ENCODE measurements around the gene ENO2. TPM values are rescaled to one million over a fixed set of nuclear protein-coding genes. Genes with fewer than 3 reads are reported as not detected.
A peak's percentile ranks its signal among the peaks of the same experiment; 100 is the strongest.

ENO2 gene
- polyA plus RNA-seq, 3 donors: 12.0 to 12.5 (median 12.2) TPM

GRCh38 chr12:6909421-6910145 is 4.8 kb upstream of the ENO2 start:
- DNase-seq (ENCODE audit: low read depth in 3 of 3, low spot score in 2 of 3): no peak

DNA sequence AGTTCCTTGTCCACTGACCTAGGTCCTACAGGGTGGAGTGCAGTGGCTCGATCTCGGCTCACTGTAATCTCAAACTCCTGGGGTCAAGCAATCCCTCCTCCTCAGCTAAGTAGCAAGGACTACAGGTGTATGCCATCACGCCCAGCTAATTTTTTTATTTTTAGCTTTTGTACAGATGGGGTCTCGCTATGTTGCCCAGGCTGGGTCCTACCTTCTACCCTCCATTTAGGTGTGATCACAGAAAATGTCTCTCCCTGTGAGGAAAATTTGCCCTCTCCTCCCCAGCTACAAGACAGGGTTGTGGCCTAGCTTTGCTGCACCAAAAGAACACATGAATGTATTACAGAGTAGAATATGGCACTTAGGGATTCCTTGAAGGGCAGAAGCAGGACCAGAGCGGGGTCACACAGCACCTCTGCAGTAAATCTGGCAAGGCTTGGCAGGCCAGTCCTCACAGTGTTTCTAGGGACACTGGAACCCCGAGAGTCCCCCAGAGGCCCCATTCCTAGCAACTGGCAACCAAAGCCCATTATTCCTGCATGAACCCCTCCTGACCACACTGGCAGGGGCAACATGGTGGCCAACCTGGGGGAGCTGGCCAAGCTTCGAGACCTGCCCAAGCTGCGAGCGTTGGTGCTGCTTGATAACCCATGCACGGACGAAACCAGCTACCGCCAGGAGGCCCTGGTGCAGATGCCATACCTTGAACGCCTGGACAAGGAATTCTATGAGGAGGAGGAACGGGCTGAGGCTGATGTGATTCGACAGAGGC is 2.0 kb upstream of the ENO2 start:
- no peak for DNase-seq (ENCODE audit: low read depth in 3 of 3, low spot score in 2 of 3)

GRCh38 chr12:6914947-6915788 is 788 bp downstream of the ENO2 start:
- no peak for DNase-seq (ENCODE audit: low read depth in 3 of 3, low spot score in 2 of 3)

DNA sequence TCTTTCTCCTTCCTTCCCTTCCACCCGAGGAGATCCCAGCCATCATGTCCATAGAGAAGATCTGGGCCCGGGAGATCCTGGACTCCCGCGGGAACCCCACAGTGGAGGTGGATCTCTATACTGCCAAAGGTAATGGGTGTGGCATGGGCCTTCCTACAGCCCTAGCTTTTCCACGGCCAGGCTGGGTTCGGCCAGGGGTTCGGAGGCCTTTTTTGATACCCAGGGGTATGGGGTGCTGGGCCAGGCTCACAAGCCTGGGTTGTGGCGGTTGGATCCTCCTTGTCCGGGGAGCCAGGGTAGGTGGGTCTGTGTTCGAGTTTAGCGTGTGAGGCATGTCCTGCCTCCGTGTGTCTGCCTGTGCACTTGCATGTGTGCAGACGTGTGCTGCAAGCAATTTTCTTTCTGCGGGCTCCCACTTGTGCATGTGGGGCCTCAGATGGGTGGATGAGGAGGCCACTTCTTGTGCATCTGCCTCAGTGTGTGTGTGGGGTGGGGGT is 1.5 kb downstream of the ENO2 start:
- DNase-seq (ENCODE audit: low read depth in 3 of 3, low spot score in 2 of 3): no peak

DNA sequence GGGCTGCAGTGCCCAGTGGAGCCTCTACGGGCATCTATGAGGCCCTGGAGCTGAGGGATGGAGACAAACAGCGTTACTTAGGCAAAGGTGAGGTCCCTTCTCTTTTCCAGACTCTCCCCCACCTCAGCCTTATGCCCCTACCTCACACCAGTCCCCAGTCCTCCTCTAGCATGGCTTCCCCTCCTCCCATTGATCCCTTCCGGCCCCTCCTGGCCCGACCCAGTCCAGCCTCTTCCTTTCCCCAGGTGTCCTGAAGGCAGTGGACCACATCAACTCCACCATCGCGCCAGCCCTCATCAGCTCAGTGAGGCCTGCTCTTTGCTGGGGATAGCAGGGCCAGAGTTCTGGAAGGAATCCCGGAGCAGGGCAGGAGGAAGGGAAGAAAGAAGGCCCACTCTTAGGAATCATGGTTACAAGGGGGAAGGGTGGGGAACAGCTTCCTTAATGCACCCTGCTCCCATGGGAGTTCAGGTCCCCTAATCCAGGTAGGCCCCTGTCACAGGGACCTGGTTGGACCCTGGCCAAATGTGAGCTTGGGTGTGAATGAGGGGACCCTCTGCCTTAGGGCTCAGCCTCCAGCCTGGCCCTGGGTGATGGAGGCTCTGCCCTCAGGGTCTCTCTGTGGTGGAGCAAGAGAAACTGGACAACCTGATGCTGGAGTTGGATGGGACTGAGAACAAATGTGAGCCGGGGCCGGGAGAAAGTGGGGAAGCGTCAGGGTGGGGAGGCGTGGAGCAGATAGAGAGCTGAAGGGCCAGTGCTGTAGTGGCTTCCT is 2.2 kb downstream of the ENO2 start:
- no peak for DNase-seq (ENCODE audit: low read depth in 3 of 3, low spot score in 2 of 3)

- no peak for DNase-seq (ENCODE audit: low read depth in 3 of 3, low spot score in 2 of 3)
Measured at GRCh38 chr12:6917491-6918231, 3.3 kb downstream of the ENO2 start.

GRCh38 chr12:6919588-6919987 is 5.2 kb downstream of the ENO2 start:
- no peak for DNase-seq (ENCODE audit: low read depth in 3 of 3, low spot score in 2 of 3)

DNA sequence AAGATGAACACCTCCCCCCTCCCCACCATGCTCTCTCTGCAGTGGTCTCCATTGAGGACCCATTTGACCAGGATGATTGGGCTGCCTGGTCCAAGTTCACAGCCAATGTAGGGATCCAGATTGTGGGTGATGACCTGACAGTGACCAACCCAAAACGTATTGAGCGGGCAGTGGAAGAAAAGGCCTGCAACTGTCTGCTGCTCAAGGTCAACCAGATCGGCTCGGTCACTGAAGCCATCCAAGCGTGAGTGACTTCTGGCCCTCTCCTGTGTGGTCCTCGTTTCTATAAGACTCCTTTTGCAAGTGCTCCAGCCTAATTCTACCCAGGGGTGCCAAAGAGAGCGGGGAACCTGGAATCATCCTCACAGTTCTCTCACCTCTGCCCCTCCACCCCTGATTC is 7.2 kb downstream of the ENO2 start:
- no peak for DNase-seq (ENCODE audit: low read depth in 3 of 3, low spot score in 2 of 3)

DNA sequence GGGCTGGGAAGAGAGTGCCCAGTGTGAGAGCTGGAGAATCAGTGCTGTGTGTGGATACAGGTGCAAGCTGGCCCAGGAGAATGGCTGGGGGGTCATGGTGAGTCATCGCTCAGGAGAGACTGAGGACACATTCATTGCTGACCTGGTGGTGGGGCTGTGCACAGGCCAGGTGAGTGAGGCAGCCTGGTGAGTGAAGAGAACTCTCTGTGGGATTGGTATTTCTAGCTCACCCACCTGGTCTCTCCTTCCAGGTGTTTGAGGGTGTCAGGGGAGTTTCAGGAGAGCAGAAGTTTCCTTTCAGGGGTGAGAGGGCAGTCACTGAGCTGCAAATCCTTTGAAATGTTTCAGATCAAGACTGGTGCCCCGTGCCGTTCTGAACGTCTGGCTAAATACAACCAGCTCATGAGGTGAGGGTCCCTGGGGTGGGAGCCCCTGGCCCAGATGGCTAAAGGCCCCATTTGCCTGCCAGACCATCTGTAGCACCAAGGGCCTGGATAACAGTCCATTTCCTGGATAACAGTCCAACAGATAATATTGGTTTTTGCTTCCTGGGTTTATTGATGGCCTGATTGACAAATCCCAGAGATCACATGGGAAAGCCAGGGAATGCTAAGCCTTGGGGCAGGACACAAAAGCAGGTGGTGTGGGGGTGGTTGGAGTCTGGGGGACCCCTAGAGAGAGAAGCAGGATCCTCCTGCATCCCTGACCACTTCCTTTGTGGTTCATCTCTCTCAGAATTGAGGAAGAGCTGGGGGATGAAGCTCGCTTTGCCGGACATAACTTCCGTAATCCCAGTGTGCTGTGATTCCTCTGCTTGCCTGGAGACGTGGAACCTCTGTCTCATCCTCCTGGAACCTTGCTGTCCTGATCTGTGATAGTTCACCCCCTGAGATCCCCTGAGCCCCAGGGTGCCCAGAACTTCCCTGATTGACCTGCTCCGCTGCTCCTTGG is 7.9 kb downstream of the ENO2 start:
- no peak for DNase-seq (ENCODE audit: low read depth in 3 of 3, low spot score in 2 of 3)

DNA sequence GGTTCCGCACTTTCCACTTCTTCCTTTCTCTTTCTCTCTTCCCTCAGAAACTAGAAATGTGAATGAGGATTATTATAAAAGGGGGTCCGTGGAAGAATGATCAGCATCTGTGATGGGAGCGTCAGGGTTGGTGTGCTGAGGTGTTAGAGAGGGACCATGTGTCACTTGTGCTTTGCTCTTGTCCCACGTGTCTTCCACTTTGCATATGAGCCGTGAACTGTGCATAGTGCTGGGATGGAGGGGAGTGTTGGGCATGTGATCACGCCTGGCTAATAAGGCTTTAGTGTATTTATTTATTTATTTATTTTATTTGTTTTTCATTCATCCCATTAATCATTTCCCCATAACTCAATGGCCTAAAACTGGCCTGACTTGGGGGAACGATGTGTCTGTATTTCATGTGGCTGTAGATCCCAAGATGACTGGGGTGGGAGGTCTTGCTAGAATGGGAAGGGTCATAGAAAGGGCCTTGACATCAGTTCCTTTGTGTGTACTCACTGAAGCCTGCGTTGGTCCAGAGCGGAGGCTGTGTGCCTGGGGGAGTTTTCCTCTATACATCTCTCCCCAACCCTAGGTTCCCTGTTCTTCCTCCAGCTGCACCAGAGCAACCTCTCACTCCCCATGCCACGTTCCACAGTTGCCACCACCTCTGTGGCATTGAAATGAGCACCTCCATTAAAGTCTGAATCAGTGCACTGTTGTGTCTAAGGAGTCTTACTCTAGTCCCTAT is 8.8 kb downstream of the ENO2 start:
- no peak for DNase-seq (ENCODE audit: low read depth in 3 of 3, low spot score in 2 of 3)

DNA sequence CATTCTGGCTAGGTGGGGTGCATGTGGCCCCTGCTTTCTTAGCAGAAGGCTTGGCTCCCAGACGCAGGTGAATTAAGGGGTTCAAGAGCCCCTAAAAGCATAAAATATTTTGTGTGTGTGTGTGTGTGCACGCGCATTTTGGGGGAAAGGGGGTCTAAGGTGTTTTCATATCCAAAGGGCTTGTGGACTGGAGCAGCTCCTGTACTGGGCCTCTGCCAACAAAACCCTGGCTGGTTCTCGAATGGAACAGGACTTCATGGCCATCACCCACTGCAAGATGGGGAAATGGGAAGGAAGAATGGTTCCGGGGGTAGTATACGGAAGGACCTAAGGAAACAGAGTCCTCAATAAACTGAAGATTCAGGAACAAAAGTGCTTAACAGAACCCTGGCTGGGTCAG is 9.5 kb downstream of the ENO2 start:
- DNase-seq (ENCODE audit: low read depth in 3 of 3, low spot score in 2 of 3): no peak

DNA sequence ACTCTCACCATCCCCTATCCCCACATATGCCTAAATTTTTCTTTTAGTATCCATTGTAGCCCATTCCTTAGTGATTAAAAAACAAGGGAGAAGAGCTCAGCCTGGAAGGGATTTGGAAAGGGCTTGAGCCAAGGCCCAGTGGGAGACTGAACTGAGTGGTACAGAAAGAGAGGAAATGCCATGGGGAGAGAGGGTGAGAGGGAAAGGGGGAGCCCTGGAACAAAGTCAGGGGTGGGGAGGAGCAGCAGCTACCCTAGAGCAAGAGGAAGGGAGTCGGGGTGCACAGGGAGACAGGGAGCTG is 10.8 kb downstream of the ENO2 start:
- DNase-seq (ENCODE audit: low read depth in 3 of 3, low spot score in 2 of 3): no peak

DNA sequence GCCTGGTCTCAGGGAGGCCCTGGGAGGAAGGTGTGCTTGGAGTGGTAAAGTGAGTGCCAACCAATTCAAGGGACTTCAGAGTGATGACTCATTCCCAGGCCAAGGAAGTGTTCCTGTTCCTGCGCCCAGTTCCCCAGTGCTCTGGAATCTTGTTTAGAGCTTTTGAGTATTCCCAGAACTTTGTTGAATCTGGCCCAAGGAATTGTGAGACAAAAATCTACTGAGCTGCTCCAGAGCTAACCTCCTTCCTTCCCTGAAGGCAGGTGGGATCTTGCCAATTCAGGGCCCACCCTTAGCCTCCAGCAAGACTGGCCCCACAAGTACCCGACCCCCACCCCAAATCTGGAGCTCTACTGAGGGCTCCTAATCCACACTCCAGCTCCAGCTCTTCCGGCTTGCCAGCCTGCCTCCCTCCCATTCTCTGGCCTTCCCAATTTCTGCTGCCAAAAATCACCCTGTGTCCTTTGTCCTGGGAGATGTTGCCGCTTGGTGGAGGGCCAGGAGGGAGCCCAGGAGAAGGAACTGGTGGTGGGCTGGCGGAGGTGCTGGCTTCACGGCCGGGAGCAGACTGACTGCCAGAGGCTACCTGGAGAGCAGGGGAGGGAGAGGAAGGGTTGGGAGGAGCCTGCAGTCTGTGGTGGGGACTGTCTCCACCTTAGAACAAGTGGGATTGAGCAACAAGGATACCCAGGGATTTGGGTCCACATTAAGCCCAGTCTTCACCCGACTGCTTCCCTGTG is 11.3 kb downstream of the ENO2 start:
- DNase-seq (ENCODE audit: low read depth in 3 of 3, low spot score in 2 of 3): no peak

- peak in 2 of 3 donors; percentile 80 to 82 for DNase-seq (ENCODE audit: low read depth in 3 of 3, low spot score in 2 of 3)
Measured at GRCh38 chr12:6927379-6928021, 13.1 kb downstream of the ENO2 start, which contains the start of gene ATN1. Gene ATN1, plus strand, starts transcription at chr12:6927959. Its CDS starts 6,043 bp downstream, at chr12:6934002.

DNA sequence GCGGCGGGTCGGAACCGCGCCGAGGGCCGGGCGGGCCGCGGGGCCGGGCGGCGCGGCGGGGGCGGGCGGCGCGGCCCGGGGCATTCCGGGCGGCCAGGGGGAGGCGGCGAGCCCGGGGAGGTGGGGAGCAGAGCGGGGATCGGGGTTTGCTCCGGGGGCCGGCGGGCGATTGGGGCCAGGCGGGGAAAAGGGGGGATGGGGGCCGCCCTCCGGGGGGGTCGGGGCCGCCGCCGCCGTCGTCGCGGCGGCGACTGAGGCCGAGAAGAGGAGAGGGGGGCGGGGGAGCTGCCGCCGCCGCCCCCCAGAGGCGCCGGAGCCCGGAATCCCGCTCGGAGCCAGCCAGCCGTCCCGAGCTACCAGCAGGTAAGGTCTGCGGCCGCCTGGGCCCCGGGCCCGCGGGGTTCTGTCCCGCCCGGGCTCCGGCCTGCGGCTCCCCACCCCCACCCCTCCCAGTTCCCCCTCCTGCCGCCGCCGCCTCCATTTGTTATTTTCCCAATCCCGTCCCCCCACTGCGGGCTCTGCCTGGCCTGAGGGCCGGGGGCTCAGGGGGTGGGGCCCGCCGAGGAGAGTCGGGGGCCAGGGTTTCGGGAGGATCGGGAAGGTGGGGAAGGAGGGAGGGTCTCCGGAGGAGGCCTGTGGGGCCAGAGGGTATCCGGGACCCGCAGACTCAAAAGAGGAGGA is 13.8 kb downstream of the ENO2 start:
- DNase-seq (ENCODE audit: low read depth in 3 of 3, low spot score in 2 of 3): no peak

DNA sequence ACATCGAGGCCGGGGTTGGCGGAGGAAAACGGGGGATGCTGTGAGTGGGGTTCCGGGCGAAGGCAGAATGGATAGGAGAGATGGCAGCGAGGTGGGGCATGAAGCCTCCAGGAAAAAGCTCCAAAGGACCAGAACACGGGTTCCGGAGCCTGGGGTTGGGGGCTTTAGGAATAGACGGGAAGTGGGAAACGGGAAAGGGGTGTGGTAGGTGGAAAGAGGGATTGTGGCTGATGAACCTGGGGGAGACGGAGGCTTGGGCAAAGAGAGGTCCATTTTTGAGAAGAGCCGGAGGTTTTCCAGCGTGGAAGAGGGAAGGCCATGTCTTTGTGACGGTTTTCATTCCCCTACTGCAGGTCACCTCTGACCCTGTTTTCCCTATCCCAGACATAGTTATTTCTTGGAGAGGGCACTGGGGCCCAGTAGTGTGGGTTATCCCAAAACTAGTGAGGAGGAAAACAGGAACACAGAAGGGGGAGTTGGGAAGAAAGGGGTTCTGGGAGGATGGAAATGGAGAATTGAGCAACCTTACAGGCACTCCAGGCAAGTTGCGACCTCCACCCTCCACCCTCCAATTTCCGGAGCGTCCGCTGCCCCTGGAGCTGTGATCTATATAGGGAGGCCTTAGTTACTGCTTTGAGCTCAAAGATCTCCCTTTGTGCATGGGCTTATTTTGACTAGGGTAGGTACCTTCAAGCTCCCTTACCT is 14.5 kb downstream of the ENO2 start:
- DNase-seq (ENCODE audit: low read depth in 3 of 3, low spot score in 2 of 3): no peak
